Duodenal mucosa (tissue), 2 donors: Measurements from ENCODE around the gene ASL.
"Not testable (repeated sequence)": the region's sequence is repeated elsewhere in the genome, so short reads cannot be mapped to it uniquely, and the experiment has no call there.

Source experiments
- H3K27ac ChIP-seq: one replicate; pipeline ENCODE4 v1.7.0; 2013; ENCODE audit warnings: low read depth, low read length
- H3K27me3 ChIP-seq, 2 donors: one replicate each; pipeline ENCODE4 v1.7.0; 2013; ENCODE audit warnings: low read length in 2 of 2, control low read depth in 1 of 2; ENCODE audit not compliant: insufficient read depth in 2 of 2, control insufficient read depth in 1 of 2
- H3K36me3 ChIP-seq, 2 donors: one replicate each; pipeline ENCODE4 v1.7.0; 2013; ENCODE audit warnings: low read length in 2 of 2, control low read depth in 1 of 2; ENCODE audit not compliant: insufficient read depth in 2 of 2, control insufficient read depth in 1 of 2
- H3K4me1 ChIP-seq, 2 donors: one replicate each; pipeline ENCODE4 v1.7.0; 2013; ENCODE audit warnings: low read length in 2 of 2, control low read depth in 1 of 2; ENCODE audit not compliant: insufficient read depth in 2 of 2, control insufficient read depth in 1 of 2
- H3K4me3 ChIP-seq, 2 donors: one replicate each; pipeline ENCODE4 v1.7.0; 2013; ENCODE audit warnings: low read length in 2 of 2, low read depth in 1 of 2
- H3K9ac ChIP-seq, 2 donors: one replicate each; pipeline ENCODE4 v1.7.0; 2013; ENCODE audit warnings: low read length in 2 of 2, low read depth in 1 of 2
- H3K9me3 ChIP-seq, 2 donors: one replicate each; pipeline ENCODE4 v1.7.0; 2013; ENCODE audit warnings: low read length in 2 of 2, control low read depth in 1 of 2; ENCODE audit not compliant: control insufficient read depth in 1 of 2

Gene ASL

GRCh38 chr7:66075590-66076461 is at the start of gene ASL:
TSS of gene ASL (plus strand) at chr7:66075819. CDS start at chr7:66076082, 263 bp downstream.
- Histone ChIP-seq H3K36me3 (peaks cover 0 to 4% of the 10 kb centered on the region in 2 donors), H3K27me3 (no peaks in the 10 kb centered on the region), H3K9me3 (no peaks in the 10 kb centered on the region), H3K4me3 (peak within 1 kb of the TSS; percentile 88 to 93), H3K4me1 (peaks cover 13 to 16% of the 10 kb centered on the region in 2 donors), H3K27ac (peak within 1 kb of the TSS; percentile 80), H3K9ac (peak within 1 kb of the TSS; percentile 81 to 87)

GRCh38 chr7:66028342-66028741 is 47.3 kb upstream of the ASL start:
- H3K4me3 ChIP-seq, H3K4me1 ChIP-seq, H3K27me3 ChIP-seq, H3K9me3 ChIP-seq, H3K36me3 ChIP-seq, H3K27ac ChIP-seq, H3K9ac ChIP-seq: not testable (repeated sequence)

- no peaks in the 10 kb centered on the region for H3K36me3 ChIP-seq
- no peaks in the 10 kb centered on the region for H3K27me3 ChIP-seq
- H3K9ac ChIP-seq: no peak overlapping the region
- H3K27ac ChIP-seq: no peak overlapping the region
- no peak overlapping the region for H3K4me3 ChIP-seq
- H3K4me1 ChIP-seq: no peaks in the 10 kb centered on the region
- H3K9me3 ChIP-seq: no peaks in the 10 kb centered on the region
These were observed 41.9 kb upstream of the ASL start for GRCh38 chr7:66033471-66034385.

- H3K27me3 ChIP-seq, H3K9me3 ChIP-seq, H3K36me3 ChIP-seq, H3K4me1 ChIP-seq, H3K9ac ChIP-seq, H3K4me3 ChIP-seq, H3K27ac ChIP-seq: not testable (repeated sequence)
These were observed 41.1 kb upstream of the ASL start for GRCh38 chr7:66034436-66035010.

- no peak overlapping the region for H3K9ac ChIP-seq
- no peaks in the 10 kb centered on the region for H3K9me3 ChIP-seq
- H3K4me3 ChIP-seq: no peak overlapping the region
- no peak overlapping the region for H3K27ac ChIP-seq
- no peaks in the 10 kb centered on the region for H3K4me1 ChIP-seq
- H3K36me3 ChIP-seq: no peaks in the 10 kb centered on the region
- H3K27me3 ChIP-seq: no peaks in the 10 kb centered on the region
These were observed 39.2 kb upstream of the ASL start for GRCh38 chr7:66036382-66036781.

GRCh38 chr7:66036788-66037187 is 38.8 kb upstream of the ASL start:
- no peak overlapping the region for H3K4me3 ChIP-seq
- no peaks in the 10 kb centered on the region for H3K9me3 ChIP-seq

GRCh38 chr7:66039094-66039670 is 36.4 kb upstream of the ASL start:
- H3K9ac ChIP-seq: no peak overlapping the region
- peaks cover 4 to 7% of the 10 kb centered on the region in 2 donors for H3K4me1 ChIP-seq
- no peaks in the 10 kb centered on the region for H3K36me3 ChIP-seq
- no peak overlapping the region for H3K4me3 ChIP-seq
- no peaks in the 10 kb centered on the region for H3K9me3 ChIP-seq
- H3K27ac ChIP-seq: no peak overlapping the region
- no peaks in the 10 kb centered on the region for H3K27me3 ChIP-seq

More at GRCh38 chr7:66036788-66037187, 38.8 kb upstream of the ASL start:
- no peak overlapping the region for H3K27ac ChIP-seq
- H3K27me3 ChIP-seq: no peaks in the 10 kb centered on the region
- H3K4me1 ChIP-seq: no peaks in the 10 kb centered on the region
- no peak overlapping the region for H3K9ac ChIP-seq
- H3K36me3 ChIP-seq: no peaks in the 10 kb centered on the region

GRCh38 chr7:66043681-66044497 is 31.7 kb upstream of the ASL start:
- H3K9ac ChIP-seq: peak overlapping the region; percentile 51 to 59
- H3K27ac ChIP-seq: no peak overlapping the region

GRCh38 chr7:66044498-66044854 is 31.1 kb upstream of the ASL start:
- not testable (repeated sequence) for H3K4me1 ChIP-seq, H3K27me3 ChIP-seq, H3K36me3 ChIP-seq, H3K9me3 ChIP-seq, H3K27ac ChIP-seq
- Histone ChIP-seq H3K4me3 (peak overlapping the region; percentile 71 to 73), H3K9ac (peak overlapping the region in 1 of 2 donors; percentile 59)

More at GRCh38 chr7:66043681-66044497, 31.7 kb upstream of the ASL start:
- Histone ChIP-seq H3K9me3 (no peaks in the 10 kb centered on the region), H3K36me3 (no peaks in the 10 kb centered on the region), H3K4me1 (peaks cover 4 to 7% of the 10 kb centered on the region in 2 donors), H3K4me3 (peak overlapping the region; percentile 71 to 73), H3K27me3 (no peaks in the 10 kb centered on the region)
